WTC11 (cell line): ENCODE data around the gene HSPB6.

Experiments
- ELF4 ChIP-seq: sonication (generic); formaldehyde crosslinking; IDR thresholded peaks from 2 replicates; pipeline ENCODE4 v1.8.1; 2022; ENCODE audit warnings: low read depth, mild to moderate bottlenecking, moderate library complexity, missing genetic modification reagents
- MAX ChIP-seq: sonication (generic); formaldehyde crosslinking; IDR thresholded peaks from 2 replicates; pipeline ENCODE4 v1.8.0; 2022; ENCODE audit warnings: mild to moderate bottlenecking, missing genetic modification reagents
- USF2 ChIP-seq: sonication (generic); formaldehyde crosslinking; IDR thresholded peaks from 2 replicates; pipeline ENCODE4 v1.8.1; 2023; ENCODE audit warnings: mild to moderate bottlenecking, missing genetic modification reagents, moderate library complexity

GRCh38 chr19:35712567-35713505 is 44.0 kb downstream of the HSPB6 start:
- TF ChIP-seq ELF4 (CRISPR knock-in tag) (no peak), USF2 (CRISPR knock-in tag) (no peak), MAX (CRISPR knock-in tag) (no peak)
